Activated T-cell treated with anti-CD3 and anti-CD28 coated beads, Interleukin-2, amount 50 U/mL, for 48 hours (primary cell): ENCODE measurements around the gene FAM111B.

Experiments
- DNase-seq, 2 experiments: peaks; one replicate each; pipeline ENCODE4 v3.0.0-alpha.2; 2020

Gene FAM111B

DNA sequence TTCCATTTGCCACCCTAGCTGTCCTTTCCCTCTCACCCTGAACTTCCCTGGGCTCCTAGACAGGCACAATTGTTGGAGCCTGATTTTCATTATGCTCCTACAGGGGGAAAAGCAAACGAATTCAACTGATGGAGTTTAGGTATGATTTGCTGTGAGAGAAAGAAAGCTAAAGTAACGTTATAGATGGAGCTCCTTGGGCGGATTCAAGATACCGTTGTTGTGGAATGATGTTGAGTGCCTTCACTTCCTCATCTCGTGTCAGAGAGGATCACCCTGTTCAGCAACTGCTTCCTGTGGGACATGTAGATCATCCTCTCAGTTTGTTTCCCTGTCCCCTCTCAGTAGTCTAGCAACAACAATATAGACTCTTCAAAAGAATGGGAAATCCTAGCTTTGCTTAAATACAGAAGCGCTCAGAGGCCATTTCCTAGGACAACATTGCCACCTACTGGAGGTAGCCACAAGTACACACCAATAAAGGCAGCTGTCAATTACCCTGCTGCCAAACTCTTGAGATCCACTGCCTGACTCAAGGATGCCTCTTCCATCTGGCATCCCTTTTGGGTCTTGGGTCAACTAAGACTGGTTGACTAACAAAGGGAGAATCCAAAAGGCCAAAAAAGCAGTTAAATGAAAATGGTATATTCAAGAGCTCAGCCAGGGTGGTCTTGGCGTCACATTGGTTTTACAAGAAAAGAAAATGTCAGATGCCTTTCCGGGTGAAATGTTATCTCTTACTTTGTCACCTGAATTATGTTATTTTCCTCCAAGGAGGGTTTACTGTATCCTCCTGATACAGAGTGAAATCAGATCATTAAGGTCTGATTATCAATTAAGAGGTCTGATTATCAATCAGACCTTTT lies 51.4 kb downstream of the FAM111B start:
- peak; percentile 63 to 65 for DNase-seq

DNA sequence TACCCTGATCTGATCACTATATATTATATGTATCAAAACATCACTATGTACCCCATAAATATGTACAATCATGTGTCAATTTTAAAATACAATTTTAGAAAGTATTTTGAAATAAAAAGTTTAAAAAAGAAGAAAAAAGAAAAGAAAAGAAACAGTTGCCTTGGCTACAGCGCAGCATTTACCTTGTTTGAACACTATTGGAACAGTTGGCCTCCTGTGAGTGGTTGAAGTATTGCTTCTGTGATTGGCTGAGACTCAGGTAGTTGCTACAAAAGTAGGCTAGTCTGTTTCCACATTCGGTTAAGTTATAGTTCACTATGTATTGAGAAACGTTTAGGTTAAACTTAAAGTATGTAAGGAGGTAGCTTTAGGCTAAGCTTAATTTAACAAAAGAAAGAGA lies 57.0 kb downstream of the FAM111B start:
- DNase-seq = no peak

DNA sequence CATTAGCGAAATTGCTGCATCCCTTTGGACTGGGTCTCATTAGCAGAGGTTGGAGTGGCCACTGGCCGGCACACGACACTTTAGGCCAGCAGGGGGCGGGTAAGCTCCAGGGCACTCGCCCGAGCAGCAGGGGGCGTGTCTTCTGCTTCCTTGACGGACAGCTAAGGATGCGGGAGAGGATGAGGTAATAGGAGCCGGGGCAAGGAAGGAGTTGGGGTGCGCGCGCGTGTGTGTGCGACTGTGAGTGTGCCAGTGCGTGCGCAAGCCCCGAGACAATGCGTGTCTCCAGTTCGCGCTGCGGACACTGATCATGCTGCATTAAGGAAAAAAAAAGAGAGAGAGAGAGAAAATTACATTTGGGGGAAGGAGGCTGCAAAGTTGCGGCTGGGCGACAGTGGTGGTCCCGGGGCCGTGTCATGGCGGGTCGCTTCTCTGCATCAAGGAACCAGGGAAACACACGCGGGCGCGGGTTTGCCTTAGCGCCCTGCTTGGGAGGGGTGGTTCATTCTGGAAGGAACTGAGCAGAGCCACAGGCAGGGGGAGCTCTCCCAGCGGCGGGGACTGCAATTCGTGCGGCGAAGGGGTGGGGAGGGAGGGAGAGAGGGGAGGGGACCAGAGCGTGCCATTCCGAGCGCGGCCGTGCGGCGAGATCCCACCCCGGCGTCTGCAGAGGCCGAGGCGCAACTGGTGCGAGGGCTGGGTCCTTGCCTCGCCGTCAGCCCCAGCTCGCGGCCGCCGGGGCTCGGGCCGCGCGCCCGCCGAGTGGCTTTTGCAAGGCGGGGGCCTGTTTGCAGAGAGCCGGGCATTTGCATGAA lies 64.7 kb downstream of the FAM111B start, which contains the start of gene DTX4:
DTX4 (plus strand) TSS at position 625 of the 815 bp plus-strand sequence. CDS start 464 bp downstream, outside the sequence.
- DNase-seq = peak; percentile 93 to 94

DNA sequence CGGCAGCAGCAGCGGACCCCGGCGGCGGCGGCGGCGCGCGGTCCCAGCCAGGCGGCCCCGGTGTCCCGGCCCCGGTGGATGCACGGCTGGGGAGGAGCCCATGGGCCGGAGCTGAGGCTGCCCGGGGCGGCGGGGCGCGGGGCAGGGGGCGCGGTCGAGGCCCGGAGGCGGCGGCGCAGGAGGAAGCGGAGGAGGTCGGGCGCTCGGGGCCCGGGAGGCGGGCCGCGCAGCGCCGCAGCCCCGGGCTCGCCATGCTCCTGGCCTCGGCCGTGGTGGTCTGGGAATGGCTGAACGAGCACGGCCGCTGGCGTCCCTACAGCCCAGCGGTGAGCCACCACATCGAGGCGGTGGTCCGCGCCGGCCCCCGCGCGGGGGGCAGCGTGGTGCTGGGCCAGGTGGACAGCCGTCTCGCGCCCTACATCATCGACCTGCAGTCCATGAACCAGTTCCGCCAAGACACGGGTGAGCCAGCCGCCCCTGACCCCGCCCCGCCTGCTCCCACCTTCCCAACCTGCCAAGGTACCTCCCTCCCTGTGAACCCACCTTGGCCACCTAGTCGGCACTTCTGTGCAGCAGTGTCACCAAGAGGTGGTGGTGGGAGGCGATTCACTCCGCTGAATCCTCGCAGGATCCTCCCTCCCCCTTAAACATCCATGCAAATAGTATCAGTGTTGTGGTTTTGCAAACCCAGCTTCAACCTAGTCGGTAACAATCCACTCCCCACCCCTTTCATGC lies 65.5 kb downstream of the FAM111B start:
- DNase-seq = peak in 1 of 2 experiments; percentile 32

DNA sequence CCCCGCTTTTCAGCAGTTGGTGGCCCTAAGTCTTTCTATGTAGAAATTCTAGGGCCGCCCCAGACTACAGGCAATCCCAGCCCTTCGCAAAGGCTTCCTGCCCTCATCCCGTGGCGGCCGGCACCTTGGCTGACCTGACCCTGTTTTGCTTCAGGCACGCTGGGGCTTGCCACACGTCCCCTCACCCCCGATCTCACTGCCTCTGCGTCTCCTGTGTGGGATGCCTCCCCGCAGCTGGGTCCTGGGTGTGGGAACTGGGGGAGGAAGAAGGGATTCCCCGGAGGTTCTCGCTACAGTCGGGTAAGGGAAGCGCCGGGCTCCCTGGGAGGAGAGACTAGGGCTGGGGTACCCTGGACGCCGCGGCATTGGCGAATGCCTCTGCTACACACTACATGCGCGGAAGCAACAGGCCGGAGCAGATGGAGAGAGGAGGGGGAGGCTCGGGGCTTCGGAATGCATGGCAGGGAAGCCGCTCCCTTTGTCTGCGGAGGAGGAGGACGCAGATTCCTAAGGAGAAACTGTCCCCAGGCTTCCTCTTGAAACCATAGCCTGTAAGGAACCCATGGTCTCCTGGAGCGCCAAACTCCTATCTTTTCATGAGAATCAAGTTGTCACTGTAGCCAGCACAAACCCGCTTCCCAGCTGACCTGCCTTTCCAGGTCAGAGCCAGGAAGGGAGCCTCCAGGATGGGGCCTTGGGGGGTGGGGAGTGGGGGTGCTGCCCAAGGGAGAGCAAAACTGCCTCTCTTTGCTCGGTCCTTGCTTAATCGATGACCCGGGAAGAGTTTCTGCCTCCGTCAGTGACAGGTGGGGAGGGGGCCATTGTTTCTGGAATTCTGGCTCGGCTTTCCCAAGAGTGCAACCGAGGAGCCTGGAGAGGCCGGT lies 66.3 kb downstream of the FAM111B start:
- DNase-seq = peak; percentile 41 to 42

DNA sequence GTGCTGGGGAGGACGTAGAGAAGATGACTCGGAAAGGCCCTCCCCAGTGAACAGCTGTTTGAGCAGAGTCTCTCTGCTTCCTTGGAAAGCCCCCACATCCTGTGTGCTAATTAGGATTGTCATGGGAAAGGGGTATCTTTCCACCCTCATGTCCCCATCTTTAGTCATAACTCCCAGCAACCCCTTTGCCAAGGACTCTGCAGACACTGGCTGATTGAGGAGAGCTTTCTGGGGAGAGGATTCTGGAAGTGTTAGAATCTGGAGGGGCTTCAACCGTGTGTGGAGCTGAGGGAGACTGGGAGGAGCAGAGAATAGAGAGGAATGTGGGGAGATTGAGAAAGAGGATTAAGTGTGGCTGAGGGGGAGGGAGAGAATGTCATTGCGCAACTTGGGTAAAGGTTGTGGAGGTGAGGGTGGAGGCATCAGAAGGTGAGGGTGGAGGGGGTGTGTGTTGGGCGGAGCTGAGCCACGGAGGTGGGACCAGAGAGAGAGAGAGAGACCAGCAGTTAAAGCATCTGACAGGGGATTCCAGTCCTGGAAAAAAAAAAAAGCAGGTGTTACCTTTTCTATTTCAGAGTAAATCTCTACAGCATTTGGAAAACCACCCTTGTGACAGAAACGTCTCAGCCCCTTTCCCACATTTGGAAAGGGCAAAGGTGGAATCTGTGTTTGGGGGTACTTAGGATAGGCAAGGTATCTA lies 67.1 kb downstream of the FAM111B start:
- no peak for DNase-seq

DNA sequence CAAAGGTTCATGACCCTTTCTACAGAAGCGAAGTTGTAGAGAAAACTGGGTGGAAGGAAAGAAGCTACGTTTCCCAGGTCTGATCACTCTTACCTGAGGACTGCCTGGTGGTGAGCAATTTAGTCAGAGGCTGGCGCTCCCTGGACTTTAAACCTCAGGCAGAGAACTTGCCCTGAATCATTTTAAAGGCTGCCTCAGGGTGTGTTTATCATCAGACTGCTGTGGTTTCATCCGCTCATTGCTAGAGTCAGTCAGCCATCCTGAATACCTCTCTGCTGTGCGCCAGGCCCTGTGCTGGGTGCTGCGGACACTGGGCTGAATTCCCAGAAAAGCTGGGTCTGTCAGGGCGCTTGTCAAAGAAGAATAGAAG lies 67.6 kb downstream of the FAM111B start:
- peak in 1 of 2 experiments; percentile 36 for DNase-seq

DNA sequence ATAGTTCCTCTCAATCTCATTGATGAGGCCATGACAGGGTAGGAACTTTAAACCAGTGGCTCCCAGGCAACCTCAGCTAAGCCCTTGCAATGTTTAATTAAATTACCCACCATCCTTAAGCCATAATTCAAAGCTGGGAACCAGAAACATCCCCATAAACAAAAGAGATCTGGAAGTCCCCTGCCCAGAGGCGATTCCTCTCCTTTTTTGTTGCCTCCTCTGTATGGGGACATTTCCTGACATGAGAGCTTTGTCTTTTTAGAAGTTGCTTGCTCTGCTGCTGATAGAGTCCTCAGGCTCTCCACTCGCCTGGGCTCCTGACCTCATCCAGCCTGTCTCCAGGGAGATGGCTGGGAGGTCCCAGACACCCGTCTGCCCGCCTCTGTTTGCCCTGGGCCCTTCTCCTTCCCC lies 68.1 kb downstream of the FAM111B start:
- no peak for DNase-seq

DNA sequence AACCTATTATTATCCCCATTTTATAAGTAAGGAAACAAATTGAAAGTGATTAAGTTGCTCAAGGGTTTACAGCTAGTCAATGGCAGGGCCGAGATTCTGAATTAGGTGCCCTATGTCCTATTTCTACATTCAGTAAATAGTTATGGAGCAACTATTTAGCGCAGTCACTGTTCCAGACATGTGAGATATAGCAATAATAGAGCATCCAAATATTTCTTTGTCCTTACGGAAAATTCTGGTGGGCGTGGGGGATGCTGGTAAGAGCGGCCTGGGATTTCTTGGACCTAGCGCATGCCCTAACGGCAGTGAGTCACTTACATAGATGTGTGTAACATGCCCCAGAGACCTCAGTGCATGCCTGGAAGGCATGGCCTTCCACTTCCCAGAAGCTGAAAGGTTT lies 69.3 kb downstream of the FAM111B start:
- no peak for DNase-seq
